ENCODE data around the gene CUBN. TPM values are rescaled to one million over a fixed set of nuclear protein-coding genes. Genes with fewer than 3 reads are reported as not detected.

The CUBN gene
- total RNA-seq, 1 donor, result 1.1 TPM

DNA sequence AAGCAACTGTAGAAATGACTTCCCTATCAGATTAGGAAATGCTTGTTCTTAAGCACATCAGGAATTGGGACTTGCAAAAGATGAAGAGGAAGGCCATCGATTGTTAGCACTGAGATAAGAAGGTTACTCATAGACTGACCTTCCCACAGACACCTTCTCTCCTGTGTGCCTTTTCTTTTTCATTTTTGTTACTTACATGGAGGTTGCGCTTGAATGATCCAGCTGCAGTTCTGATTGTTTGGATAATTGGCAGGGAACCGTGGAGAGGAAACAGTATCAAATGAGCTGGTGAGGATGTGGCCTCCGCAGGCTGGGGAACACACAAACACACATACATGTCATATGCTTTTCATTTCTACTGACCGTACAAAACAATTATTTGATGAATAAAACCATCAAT is 177.5 kb downstream of the CUBN start:
- Histone ChIP-seq H3K27me3 (ENCODE audit: insufficient read depth, low read length) (no peaks in the 10 kb centered on the region), H3K4me2 (ENCODE audit: insufficient read depth, low read length) (no peak overlapping the region), H3K4me3 (ENCODE audit: insufficient read depth, low read length) (no peak overlapping the region), H3K9me3 (ENCODE audit: low read depth, low read length) (no peaks in the 10 kb centered on the region), H3K27ac (ENCODE audit: low read depth, low read length) (no peak overlapping the region), H4K20me1 (ENCODE audit: insufficient read depth, low read length) (no peaks in the 10 kb centered on the region), H3K79me2 (ENCODE audit: insufficient read depth, low read length) (no peaks in the 10 kb centered on the region), H2AFZ (ENCODE audit: low read length) (peak overlapping the region; percentile 7), H3K36me3 (ENCODE audit: insufficient read depth, low read length) (no peaks in the 10 kb centered on the region), H3K4me1 (ENCODE audit: insufficient read depth, low read length) (peaks cover 20% of the 10 kb centered on the region)
- TF ChIP-seq, protein P1, sequence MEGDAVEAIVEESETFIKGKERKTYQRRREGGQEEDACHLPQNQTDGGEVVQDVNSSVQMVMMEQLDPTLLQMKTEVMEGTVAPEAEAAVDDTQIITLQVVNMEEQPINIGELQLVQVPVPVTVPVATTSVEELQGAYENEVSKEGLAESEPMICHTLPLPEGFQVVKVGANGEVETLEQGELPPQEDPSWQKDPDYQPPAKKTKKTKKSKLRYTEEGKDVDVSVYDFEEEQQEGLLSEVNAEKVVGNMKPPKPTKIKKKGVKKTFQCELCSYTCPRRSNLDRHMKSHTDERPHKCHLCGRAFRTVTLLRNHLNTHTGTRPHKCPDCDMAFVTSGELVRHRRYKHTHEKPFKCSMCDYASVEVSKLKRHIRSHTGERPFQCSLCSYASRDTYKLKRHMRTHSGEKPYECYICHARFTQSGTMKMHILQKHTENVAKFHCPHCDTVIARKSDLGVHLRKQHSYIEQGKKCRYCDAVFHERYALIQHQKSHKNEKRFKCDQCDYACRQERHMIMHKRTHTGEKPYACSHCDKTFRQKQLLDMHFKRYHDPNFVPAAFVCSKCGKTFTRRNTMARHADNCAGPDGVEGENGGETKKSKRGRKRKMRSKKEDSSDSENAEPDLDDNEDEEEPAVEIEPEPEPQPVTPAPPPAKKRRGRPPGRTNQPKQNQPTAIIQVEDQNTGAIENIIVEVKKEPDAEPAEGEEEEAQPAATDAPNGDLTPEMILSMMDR (IDR thresholded peaks at IDR 0.05; ENCODE audit: extremely low read depth, low read depth, low read length), result no peak
- DNase-seq (ENCODE audit: insufficient read length, low spot score, missing footprints), result no peak

DNA sequence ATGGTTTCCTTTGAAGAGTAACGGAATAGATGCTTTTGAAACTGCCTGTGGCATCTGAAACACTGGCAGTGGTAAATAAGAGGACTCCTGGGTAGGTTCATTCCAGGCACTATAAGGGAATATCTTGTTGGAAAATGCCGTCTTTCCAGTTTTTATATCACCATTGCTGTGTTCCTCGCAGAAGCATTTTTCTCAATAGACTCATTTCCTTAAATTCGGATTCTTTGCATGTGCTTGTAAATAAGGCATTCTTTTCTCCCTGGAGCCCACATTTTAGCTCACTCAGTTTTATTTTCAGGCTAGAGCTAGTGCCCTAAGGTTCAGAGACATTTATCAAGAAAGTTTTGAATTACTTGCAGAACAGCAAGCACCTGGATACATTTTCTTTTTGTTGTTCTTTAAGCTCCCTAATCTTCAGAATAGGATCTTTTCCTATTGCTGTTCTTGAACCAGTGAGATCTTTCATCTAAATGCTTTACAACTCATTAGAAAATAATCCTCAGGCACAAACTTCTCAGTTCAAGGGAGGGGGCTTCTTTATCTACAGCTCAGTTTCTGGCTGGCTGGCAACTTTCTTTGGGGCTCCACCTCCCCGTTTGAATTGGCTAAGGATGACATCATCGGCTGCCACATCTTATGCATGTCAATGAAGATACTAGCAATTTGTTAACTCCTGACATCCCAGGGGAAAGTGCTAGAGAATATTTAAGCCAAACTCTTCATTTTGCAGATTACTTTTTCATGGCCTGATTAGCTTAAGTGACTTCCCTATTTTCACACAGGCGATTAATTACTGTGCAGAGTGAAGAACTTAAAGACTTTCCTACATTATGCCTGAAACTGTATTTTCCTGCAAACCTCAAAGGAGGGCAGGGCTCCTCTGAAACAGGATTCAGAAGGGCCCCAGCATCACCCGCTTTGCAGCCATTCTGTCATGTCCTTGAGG is 178.7 kb downstream of the CUBN start:
- H3K79me2 ChIP-seq (ENCODE audit: insufficient read depth, low read length), result no peaks in the 10 kb centered on the region
- H3K36me3 ChIP-seq (ENCODE audit: insufficient read depth, low read length), result no peaks in the 10 kb centered on the region
- no peaks in the 10 kb centered on the region for H3K9me3 ChIP-seq (ENCODE audit: low read depth, low read length)
- peak; percentile 83 for DNase-seq (ENCODE audit: insufficient read length, low spot score, missing footprints)
- H3K27ac ChIP-seq (ENCODE audit: low read depth, low read length), result peak overlapping the region; percentile 79
- TF ChIP-seq, protein P1 (IDR thresholded peaks at IDR 0.05; ENCODE audit: extremely low read depth, low read depth, low read length), result no peak
- H4K20me1 ChIP-seq (ENCODE audit: insufficient read depth, low read length), result no peaks in the 10 kb centered on the region
- H3K4me3 ChIP-seq (ENCODE audit: insufficient read depth, low read length), result peak overlapping the region; percentile 55
- peak overlapping the region; percentile 74 for H2AFZ ChIP-seq (ENCODE audit: low read length)
- peaks cover 20% of the 10 kb centered on the region for H3K4me1 ChIP-seq (ENCODE audit: insufficient read depth, low read length)
- H3K4me2 ChIP-seq (ENCODE audit: insufficient read depth, low read length), result peak overlapping the region; percentile 79
- no peaks in the 10 kb centered on the region for H3K27me3 ChIP-seq (ENCODE audit: insufficient read depth, low read length)

DNA sequence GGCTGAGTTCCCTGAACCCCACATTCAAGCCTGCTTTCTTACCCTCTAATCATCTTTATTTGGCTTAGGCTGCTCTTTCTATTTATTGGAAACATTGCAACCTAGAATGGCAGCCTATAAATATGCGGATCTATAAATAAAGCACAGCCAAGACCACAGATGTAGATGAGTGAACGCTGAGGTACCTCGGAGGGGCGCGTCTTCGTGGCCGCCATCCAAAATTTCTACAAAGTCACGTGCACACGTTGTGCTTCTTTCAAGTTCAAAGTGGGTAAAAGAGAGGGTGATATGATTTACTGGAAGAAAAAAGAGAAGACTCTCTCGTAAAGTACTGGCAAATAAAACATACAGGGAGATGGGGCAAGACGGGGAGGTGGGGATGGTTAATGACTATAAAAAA is 179.8 kb downstream of the CUBN start:
- Histone ChIP-seq H3K4me3 (ENCODE audit: insufficient read depth, low read length) (no peak overlapping the region), H3K4me2 (ENCODE audit: insufficient read depth, low read length) (no peak overlapping the region), H3K36me3 (ENCODE audit: insufficient read depth, low read length) (no peaks in the 10 kb centered on the region), H2AFZ (ENCODE audit: low read length) (peak overlapping the region; percentile 7), H3K4me1 (ENCODE audit: insufficient read depth, low read length) (peaks cover 20% of the 10 kb centered on the region), H3K27ac (ENCODE audit: low read depth, low read length) (no peak overlapping the region), H3K27me3 (ENCODE audit: insufficient read depth, low read length) (no peaks in the 10 kb centered on the region), H3K79me2 (ENCODE audit: insufficient read depth, low read length) (no peaks in the 10 kb centered on the region), H4K20me1 (ENCODE audit: insufficient read depth, low read length) (no peaks in the 10 kb centered on the region), H3K9me3 (ENCODE audit: low read depth, low read length) (no peaks in the 10 kb centered on the region)
- TF ChIP-seq, protein P1 (IDR thresholded peaks at IDR 0.05; ENCODE audit: extremely low read depth, low read depth, low read length), result no peak
- DNase-seq (ENCODE audit: insufficient read length, low spot score, missing footprints), result no peak

DNA sequence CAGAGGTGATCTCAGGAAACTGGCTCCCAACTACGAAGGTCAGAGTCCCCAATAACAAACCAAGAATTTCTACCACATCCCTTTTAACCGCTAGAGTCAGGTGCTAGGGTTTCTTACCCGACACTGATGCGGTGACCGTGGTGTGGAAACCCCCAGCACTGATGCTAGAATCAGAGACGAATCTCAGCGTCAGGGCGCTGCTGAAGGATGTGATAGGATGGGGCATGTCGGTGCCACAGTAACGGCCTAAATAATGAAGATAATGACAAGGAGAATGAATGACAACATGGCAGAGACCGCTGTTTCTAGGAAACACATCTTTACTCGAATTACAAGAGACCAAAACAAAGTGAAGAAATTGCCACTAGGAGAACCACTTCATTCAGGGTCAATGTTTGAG is 181.2 kb downstream of the CUBN start:
- Histone ChIP-seq H3K79me2 (ENCODE audit: insufficient read depth, low read length) (no peaks in the 10 kb centered on the region), H3K4me1 (ENCODE audit: insufficient read depth, low read length) (peaks cover 32% of the 10 kb centered on the region)
- TF ChIP-seq, protein P1 (IDR thresholded peaks at IDR 0.05; ENCODE audit: extremely low read depth, low read depth, low read length), result no peak

More for the DNA sequence above, 181.2 kb downstream of the CUBN start:
- no peak for DNase-seq (ENCODE audit: insufficient read length, low spot score, missing footprints)
- Histone ChIP-seq H3K9me3 (ENCODE audit: low read depth, low read length) (no peaks in the 10 kb centered on the region), H3K27ac (ENCODE audit: low read depth, low read length) (no peak overlapping the region), H3K27me3 (ENCODE audit: insufficient read depth, low read length) (no peaks in the 10 kb centered on the region), H2AFZ (ENCODE audit: low read length) (no peak overlapping the region), H3K4me3 (ENCODE audit: insufficient read depth, low read length) (no peak overlapping the region), H3K36me3 (ENCODE audit: insufficient read depth, low read length) (no peaks in the 10 kb centered on the region), H3K4me2 (ENCODE audit: insufficient read depth, low read length) (no peak overlapping the region), H4K20me1 (ENCODE audit: insufficient read depth, low read length) (no peaks in the 10 kb centered on the region)
